Karpas-422 (cell line): Measurements from ENCODE around the gene AK1. TPM values are rescaled to one million over a fixed set of nuclear protein-coding genes. Genes with fewer than 3 reads are reported as not detected.

Source experiments
- DNase-seq: peaks from one replicate; pipeline ENCODE4 v3.0.0-alpha.2; 2015
- H2AFZ ChIP-seq: fragments of 200-600 bp; sonication (generic); 2 replicates; pipeline ENCODE4 v1.6.1; 2014; ENCODE audit warnings: antibody characterized with exemption, low read length, mixed read lengths
- H3K27ac ChIP-seq: fragments of 200-600 bp; sonication (generic); 2 replicates; pipeline ENCODE4 v1.5.1; 2014; ENCODE audit warnings: mild to moderate bottlenecking, low read length, moderate library complexity
- H3K27me3 ChIP-seq: fragments of 200-600 bp; sonication (generic); 2 replicates; pipeline ENCODE4 v1.6.1; 2014; ENCODE audit warnings: low read length, mixed read lengths
- H3K36me3 ChIP-seq: fragments of 200-600 bp; sonication (generic); 2 replicates; pipeline ENCODE4 v1.6.1; 2014; ENCODE audit warnings: low read length, mixed read lengths; ENCODE audit not compliant: insufficient read depth
- H3K4me1 ChIP-seq: fragments of 200-600 bp; sonication (generic); 2 replicates; pipeline ENCODE4 v1.6.1; 2014; ENCODE audit warnings: mild to moderate bottlenecking, low read length, mixed read lengths
- H3K4me2 ChIP-seq: fragments of 200-600 bp; sonication (generic); 2 replicates; pipeline ENCODE4 v1.6.1; 2014; ENCODE audit warnings: low read length, low read depth, mild to moderate bottlenecking; ENCODE audit not compliant: poor library complexity, severe bottlenecking
- H3K4me3 ChIP-seq: fragments of 200-600 bp; sonication (generic); 2 replicates; pipeline ENCODE4 v1.5.1; 2014; ENCODE audit warnings: mild to moderate bottlenecking, antibody characterized with exemption, low read length, mixed read lengths
- H3K79me2 ChIP-seq: fragments of 200-600 bp; sonication (generic); 2 replicates; pipeline ENCODE4 v1.6.1; 2014; ENCODE audit warnings: mild to moderate bottlenecking, low read length, mixed read lengths
- H3K9ac ChIP-seq: fragments of 200-600 bp; sonication (generic); 2 replicates; pipeline ENCODE4 v1.6.0; 2014; ENCODE audit warnings: low read length
- H3K9me2 ChIP-seq: fragments of 200-600 bp; sonication (generic), shearing (Covaris generic); replicated peaks from 2 replicates; pipeline ENCODE4 v1.6.0; 2014; ENCODE audit warnings: mild to moderate bottlenecking, low read length, moderate library complexity; ENCODE audit not compliant: insufficient read depth
- H3K9me3 ChIP-seq: fragments of 300-700, 200-600 bp; sonication (generic); 2 replicates; pipeline ENCODE4 v1.6.1; 2014; ENCODE audit warnings: low read length, mixed read lengths
- H4K20me1 ChIP-seq: fragments of 200-600 bp; sonication (generic); 2 replicates; pipeline ENCODE4 v1.6.1; 2014; ENCODE audit warnings: mild to moderate bottlenecking, antibody characterized with exemption, low read length, low read depth; ENCODE audit not compliant: insufficient read depth
- small RNA-seq: library from RNA; depleted of rRNA; stranded (forward); fragments of <200 nt; gene quantifications from one replicate; pipeline ENCODE3, GENCODE V24; 2014
- total RNA-seq: library from RNA; depleted of rRNA; stranded (reverse); fragments of >200 nt; shearing (Covaris generic); gene quantifications from 2 replicates; pipeline ENCODE4 v1.2.3, GENCODE V29; 2014; ENCODE audit warnings: low replicate concordance; rRNA removed

Gene AK1
- total RNA-seq, 1 experiment from 2014 or later: 1.0 TPM

GRCh38 chr9:127825319-127826051, 52.0 kb downstream of the AK1 start:
- Histone ChIP-seq H4K20me1 (no peaks in the 10 kb centered on the region; the same call in 1 of the 2 replicates), H3K9me3 (no peaks in the 10 kb centered on the region), H3K4me3 (no peak overlapping the region), H3K36me3 (no peaks in the 10 kb centered on the region), H3K79me2 (no peaks in the 10 kb centered on the region), H3K9ac (no peak overlapping the region), H3K27ac (no peak overlapping the region), H3K27me3 (no peaks in the 10 kb centered on the region), H3K4me2 (no peak overlapping the region), H2AFZ (no peak overlapping the region), H3K4me1 (no peaks in the 10 kb centered on the region), H3K9me2 (no peaks in the 10 kb centered on the region)
- peak; percentile 79 for DNase-seq

- Histone ChIP-seq H3K9me3 (no peaks in the 10 kb centered on the region), H2AFZ (no peak overlapping the region), H3K9me2 (no peaks in the 10 kb centered on the region), H3K27me3 (no peaks in the 10 kb centered on the region), H3K36me3 (no peaks in the 10 kb centered on the region; the same call in 1 of the 2 replicates), H3K4me1 (no peaks in the 10 kb centered on the region), H3K9ac (no peak overlapping the region), H3K27ac (no peak overlapping the region), H3K4me2 (no peak overlapping the region), H3K4me3 (no peak overlapping the region), H3K79me2 (no peaks in the 10 kb centered on the region), H4K20me1 (no peaks in the 10 kb centered on the region; the same call in 1 of the 2 replicates)
- no peak for DNase-seq
Measured at GRCh38 chr9:127822108-127822507, 55.4 kb downstream of the AK1 start.

DNA sequence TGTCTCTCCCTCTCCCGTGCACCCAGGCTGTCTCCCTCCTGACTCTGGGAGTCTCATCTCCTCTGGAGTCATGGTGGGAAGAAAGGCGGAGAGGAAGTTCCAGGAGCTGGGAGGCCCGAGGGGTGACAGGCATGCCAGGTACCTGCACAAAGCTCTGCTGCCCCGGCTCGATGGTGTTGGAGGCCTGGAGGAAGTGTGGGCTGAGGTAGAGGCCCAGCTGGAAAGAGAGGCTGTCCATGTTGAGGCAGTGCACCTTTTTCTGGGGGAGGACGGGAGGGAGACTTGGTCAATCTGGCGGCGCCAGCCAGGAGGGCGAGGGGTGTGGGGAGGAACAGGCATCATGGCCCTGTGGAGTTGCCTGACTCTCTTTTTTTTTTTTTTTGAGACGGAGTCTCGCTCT, 58.9 kb downstream of the AK1 start:
- Histone ChIP-seq H3K79me2 (no peaks in the 10 kb centered on the region), H3K27ac (no peak overlapping the region), H3K9ac (no peak overlapping the region), H3K9me3 (no peaks in the 10 kb centered on the region), H3K4me3 (no peak overlapping the region), H3K4me1 (no peaks in the 10 kb centered on the region), H3K36me3 (no peaks in the 10 kb centered on the region; the same call in 1 of the 2 replicates), H3K9me2 (no peaks in the 10 kb centered on the region), H3K27me3 (no peaks in the 10 kb centered on the region), H2AFZ (no peak overlapping the region), H4K20me1 (no peaks in the 10 kb centered on the region), H3K4me2 (no peak overlapping the region)
- DNase-seq: no peak

GRCh38 chr9:127817881-127818434, 59.5 kb downstream of the AK1 start:
- Histone ChIP-seq H3K27me3 (no peaks in the 10 kb centered on the region), H3K4me1 (no peaks in the 10 kb centered on the region), H4K20me1 (no peaks in the 10 kb centered on the region), H3K9me3 (no peaks in the 10 kb centered on the region), H3K79me2 (no peaks in the 10 kb centered on the region), H3K9me2 (no peaks in the 10 kb centered on the region), H3K4me2 (no peak overlapping the region), H2AFZ (no peak overlapping the region), H3K9ac (no peak overlapping the region), H3K4me3 (no peak overlapping the region), H3K27ac (no peak overlapping the region), H3K36me3 (peaks cover 2% of the 10 kb centered on the region; the same call in 1 of the 2 replicates)
- no peak for DNase-seq

DNA sequence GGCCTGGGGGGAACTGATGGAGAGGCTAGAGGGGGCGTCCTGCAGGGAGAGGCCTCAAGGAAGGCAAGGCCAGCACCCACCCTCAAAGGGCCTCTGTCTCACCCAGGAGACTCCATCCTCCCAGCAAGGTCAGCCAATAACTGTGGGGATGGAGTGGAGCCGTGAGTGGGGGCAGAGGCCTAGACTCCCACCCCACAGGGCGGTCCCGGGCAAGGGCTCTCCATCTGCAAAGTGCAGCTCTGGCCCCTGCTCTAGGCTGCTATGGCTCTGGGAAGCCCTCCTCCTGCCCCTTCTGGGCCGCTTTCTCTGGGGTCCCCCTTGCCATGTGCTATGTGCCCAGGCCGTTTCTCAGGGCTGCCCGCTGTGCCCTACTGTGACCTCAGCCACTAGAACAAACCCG, 60.7 kb downstream of the AK1 start:
- H3K4me3 ChIP-seq: no peak overlapping the region
- no peaks in the 10 kb centered on the region for H3K9me3 ChIP-seq
- H3K9me2 ChIP-seq: no peaks in the 10 kb centered on the region
- H3K36me3 ChIP-seq: peaks cover 5% of the 10 kb centered on the region; the same call in 1 of the 2 replicates
- H3K27ac ChIP-seq: no peak overlapping the region
- H3K4me2 ChIP-seq: no peak overlapping the region
- H3K9ac ChIP-seq: no peak overlapping the region
- H4K20me1 ChIP-seq: no peaks in the 10 kb centered on the region
- H3K27me3 ChIP-seq: no peaks in the 10 kb centered on the region
- no peaks in the 10 kb centered on the region for H3K79me2 ChIP-seq
- H3K4me1 ChIP-seq: no peaks in the 10 kb centered on the region
- no peak overlapping the region for H2AFZ ChIP-seq
- no peak for DNase-seq

Small RNA genes lying within 50 kb of the gene (small RNA-seq; reads per million reads assigned to genes)
- not detected for gene MIR4672
- gene RF00019: not detected
- not detected for gene RNA5SP296

Other genes with a start within 250 kb of the AK1 start
- gene CFAP157, start 170.7 kb downstream of the AK1 start, total RNA-seq: not detected in 2 replicates
- 10.6 and 24.9 TPM in 2 replicates for gene PTRH1, start 162.0 kb downstream of the AK1 start, total RNA-seq
- not detected in 2 replicates for gene TTC16, start 161.6 kb downstream of the AK1 start, total RNA-seq
- 10.7 and 12.7 TPM in 2 replicates for gene TOR2A, start 142.4 kb downstream of the AK1 start, total RNA-seq
- gene SH2D3C, start 99.0 kb downstream of the AK1 start, total RNA-seq: 0.61 TPM in 1 of 2 replicates, not detected in the other
- gene CDK9, start 91.6 kb downstream of the AK1 start, total RNA-seq: 23.9 and 30.7 TPM in 2 replicates
- 41.9 and 102 TPM in 2 replicates for gene FPGS, start 74.8 kb downstream of the AK1 start, total RNA-seq
- not detected in 2 replicates for gene ENG, start 23.0 kb downstream of the AK1 start, total RNA-seq
- 21.7 and 55.7 TPM in 2 replicates for gene ST6GALNAC6, start 21.9 kb upstream of the AK1 start, total RNA-seq
- gene ST6GALNAC4, start 39.4 kb upstream of the AK1 start, total RNA-seq: 23.5 and 41.6 TPM in 2 replicates
- gene PIP5KL1, start 53.1 kb upstream of the AK1 start, total RNA-seq: 2.7 and 3.1 TPM in 2 replicates
- 21.5 and 34.4 TPM in 2 replicates for gene DPM2, start 60.2 kb upstream of the AK1 start, total RNA-seq
- gene EEIG1, start 103.3 kb upstream of the AK1 start, total RNA-seq: 6.9 and 10.1 TPM in 2 replicates
- gene NAIF1, start 189.6 kb upstream of the AK1 start, total RNA-seq: 7.3 and 13.9 TPM in 2 replicates
- gene SLC25A25, start 190.6 kb upstream of the AK1 start, total RNA-seq: 4.1 and 12.7 TPM in 2 replicates